ENCODE results near the gene GALNTL6.
"Not testable (repeated sequence)": the region's sequence is repeated elsewhere in the genome, so short reads cannot be mapped to it uniquely, and the experiment has no call there.

The GALNTL6 gene

GRCh38 chr4:172963498-172964294 is 1150.5 kb downstream of the GALNTL6 start:
- DNase-seq: no peak

- not testable (repeated sequence) for DNase-seq
Observed at GRCh38 chr4:172970189-172970588, 1157.0 kb downstream of the GALNTL6 start.

DNA sequence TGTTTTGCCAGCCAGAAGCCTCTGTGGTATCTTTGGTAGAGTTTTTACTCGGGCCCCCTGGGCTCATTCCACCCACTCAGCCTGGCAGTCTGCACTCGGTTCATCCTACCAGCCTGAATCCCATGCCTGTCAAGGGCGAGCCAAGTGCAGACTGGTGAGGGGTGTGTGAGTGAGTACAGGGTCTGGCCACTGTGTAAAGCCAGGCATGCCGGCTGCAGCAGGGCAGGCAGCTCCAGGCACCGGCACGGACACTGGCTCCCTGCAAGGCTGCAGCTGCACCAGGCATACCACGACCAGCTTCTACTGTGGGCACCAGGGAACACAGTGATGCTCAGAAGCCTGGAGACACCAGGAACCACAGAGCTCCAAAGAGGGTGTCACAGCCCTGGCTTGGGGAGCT is 1161.4 kb downstream of the GALNTL6 start:
- DNase-seq: no peak

DNA sequence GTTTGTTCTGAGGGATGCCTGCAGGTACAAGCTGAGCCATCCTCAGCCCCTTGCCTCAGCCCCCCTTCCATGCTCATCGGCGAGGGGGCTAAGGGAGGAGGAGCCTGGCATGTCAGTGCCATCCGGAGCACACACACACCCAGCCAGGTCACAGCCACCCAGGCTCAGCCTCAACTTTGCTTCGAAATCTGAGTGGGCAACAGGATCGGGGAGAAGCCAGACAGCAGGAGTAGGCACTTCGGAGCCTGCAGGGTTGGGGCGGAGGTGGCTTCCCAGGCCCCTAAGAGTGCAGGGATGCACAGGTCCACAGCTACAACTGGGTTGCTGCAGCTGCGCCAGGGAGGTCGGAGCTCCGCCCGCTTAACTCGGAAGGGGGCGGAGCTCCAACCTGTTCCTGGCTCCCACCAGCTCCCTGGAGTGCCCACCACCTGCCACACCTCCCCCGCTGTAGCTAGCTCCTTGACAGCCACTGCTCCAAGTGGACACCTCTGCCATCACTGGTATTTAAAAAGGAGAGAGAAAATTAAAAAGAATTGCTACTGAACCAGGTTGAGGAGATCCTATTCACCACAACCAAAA is 1162.5 kb downstream of the GALNTL6 start:
- no peak for DNase-seq

DNA sequence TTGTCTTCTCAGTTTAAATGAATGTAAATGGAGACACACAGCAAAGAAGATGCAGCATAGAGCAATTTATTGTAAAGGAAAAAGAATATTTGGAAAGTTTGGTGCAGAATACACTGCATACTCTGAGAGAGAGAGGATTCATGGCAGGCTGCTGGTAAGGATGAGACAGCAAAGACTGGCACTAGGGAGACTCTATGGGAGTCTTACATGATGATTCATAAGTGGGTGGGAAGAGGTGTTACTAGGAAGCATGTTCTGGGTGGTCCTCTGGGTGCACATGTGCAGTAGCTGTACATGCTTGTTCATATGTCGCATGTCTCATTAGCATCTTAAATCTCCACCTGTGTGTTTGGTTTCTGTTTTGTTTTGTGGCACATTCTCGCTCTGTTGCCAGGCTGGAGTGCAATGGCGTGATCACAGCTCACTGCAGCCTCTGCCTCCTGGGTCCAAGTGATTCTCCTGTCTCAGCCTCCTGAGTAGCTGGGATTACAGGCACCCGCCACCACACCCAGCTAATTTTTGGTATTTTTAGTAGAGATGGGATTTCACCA is 1164.4 kb downstream of the GALNTL6 start:
- DNase-seq: not testable (repeated sequence)

- DNase-seq: no peak
Observed at GRCh38 chr4:172978848-172979247, 1165.6 kb downstream of the GALNTL6 start.

- DNase-seq: no peak
Observed at GRCh38 chr4:172979332-172979731, 1166.1 kb downstream of the GALNTL6 start.

- DNase-seq: no peak
Observed at GRCh38 chr4:172980219-172980618, 1167.0 kb downstream of the GALNTL6 start.

DNA sequence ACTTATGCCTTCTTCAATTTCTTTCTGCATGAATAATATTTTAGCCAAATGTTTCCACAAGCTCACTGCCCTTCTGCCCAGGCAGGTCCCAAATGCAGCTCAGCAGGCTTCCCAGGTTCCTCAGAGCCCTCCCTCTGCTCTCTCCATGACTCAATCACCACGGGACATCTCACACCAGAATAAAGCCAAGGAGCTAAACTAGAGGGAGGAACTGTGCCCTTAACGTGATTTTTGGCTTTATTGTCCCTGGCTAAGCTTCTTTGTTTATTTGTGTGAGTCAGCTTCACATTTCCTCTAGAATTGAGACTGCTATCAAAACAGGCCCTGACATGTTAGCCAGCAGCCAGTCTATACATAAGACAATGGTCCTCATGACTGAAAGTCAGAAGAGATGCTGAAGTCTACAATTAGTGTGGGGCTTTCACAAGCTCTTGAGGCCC is 1169.0 kb downstream of the GALNTL6 start:
- DNase-seq: no peak

DNA sequence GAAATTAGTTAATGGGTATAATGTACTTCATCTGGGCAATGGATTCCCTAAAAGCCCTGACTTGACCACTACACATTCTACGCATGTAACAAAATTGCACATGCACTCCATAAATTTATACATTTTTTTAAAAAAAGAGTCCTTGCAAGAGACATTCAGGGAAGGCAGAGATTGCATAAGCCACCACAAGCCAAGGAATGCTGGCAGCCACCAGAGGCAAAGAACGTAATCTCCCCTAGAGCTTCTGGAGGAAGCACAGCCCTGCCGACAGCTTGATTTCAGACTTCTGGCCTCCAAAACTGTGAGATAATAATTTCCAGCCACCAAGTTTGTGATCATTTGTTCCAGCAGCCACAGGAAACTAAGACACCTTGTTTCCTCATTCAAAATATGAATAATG is 1169.8 kb downstream of the GALNTL6 start:
- DNase-seq: no peak

DNA sequence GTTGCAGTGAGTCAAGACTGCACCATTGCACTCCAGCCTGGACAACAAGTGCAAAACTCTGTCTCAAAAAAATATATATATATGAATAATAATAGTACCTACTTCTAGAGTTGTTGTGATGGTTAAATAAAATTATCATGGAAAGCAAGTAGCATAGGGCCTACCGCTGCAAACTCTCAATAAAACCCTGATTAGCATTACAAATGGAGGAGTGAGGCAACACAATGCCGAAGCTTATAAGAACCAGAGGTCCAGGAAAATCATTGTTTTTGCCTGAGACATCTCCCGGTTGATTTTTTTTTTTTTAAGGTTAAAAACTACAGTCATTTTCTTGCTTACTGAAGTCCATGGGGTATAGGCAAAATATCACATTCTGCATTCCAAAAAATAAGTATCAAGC is 1170.4 kb downstream of the GALNTL6 start:
- no peak for DNase-seq

- DNase-seq: no peak
Observed at GRCh38 chr4:172985552-172985951, 1172.3 kb downstream of the GALNTL6 start.

GRCh38 chr4:172986114-172986513 is 1172.9 kb downstream of the GALNTL6 start:
- no peak for DNase-seq

GRCh38 chr4:172989984-172990820 is 1177.0 kb downstream of the GALNTL6 start:
- DNase-seq: no peak

GRCh38 chr4:172992648-172993378 is 1179.6 kb downstream of the GALNTL6 start:
- no peak for DNase-seq

DNA sequence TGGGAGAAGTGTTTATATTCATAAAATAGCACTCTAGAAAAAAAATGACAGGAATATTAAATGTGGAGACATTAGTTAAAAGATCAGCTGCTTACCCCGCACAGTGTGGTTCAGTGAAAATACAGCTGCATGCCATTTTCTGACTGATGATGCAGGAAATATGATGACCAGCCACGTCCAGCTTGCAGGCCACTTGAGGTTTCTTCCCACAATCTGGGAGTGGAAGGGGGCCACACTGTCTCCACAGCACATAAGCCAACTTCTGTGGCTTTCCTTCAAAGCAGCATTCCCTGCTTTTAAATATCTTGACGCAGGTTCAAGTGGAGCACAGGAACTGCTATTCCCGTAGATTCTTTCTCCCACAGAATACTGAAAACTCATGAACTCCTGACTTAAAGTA is 1182.0 kb downstream of the GALNTL6 start:
- no peak for DNase-seq

- DNase-seq: no peak
Observed at GRCh38 chr4:172995704-172996103, 1182.5 kb downstream of the GALNTL6 start.

DNA sequence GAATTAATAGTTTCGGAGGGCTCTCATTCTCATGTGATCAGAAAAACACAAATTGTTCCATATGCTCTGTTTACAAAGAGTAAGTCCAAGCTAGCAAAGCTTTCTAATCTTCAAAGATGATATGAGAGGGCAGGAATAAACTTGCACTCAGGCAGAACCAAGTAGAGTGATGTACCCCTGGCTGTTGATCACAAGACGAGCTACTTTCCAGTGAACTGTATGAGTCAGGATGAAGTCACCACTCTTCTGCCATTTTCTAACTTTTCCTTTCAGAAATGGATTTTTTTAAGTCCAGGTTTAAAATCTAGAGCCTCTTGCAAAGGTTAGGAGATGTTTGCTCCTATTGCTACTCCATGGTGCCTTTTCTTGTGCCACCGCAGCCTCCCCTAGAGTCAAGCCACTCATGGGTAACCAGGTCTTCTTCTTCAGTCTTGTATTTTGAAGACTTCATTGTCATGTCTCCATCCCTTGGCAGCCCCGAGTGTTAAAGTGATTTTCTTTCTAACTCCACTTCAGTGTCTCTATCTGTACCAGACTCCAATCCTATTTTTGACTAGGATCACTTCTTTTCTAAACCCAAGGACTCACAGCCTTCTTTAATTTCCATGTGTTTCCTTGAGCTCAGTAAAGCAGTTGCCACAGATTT is 1183.5 kb downstream of the GALNTL6 start:
- no peak for DNase-seq

- DNase-seq: no peak
Observed at GRCh38 chr4:172997217-172997609, 1184.0 kb downstream of the GALNTL6 start.

- no peak for DNase-seq
Observed at GRCh38 chr4:172997856-172998255, 1184.7 kb downstream of the GALNTL6 start.

- no peak for DNase-seq
Observed at GRCh38 chr4:172998527-172999469, 1185.6 kb downstream of the GALNTL6 start.

Data from activated naive CD4-positive, alpha-beta T cell (primary cell).